Karpas-422 (cell line): ENCODE results near the gene NEDD4L. TPM values are rescaled to one million over a fixed set of nuclear protein-coding genes. Genes with fewer than 3 reads are reported as not detected.
"Not testable (repeated sequence)": the region's sequence is repeated elsewhere in the genome, so short reads cannot be mapped to it uniquely, and the experiment has no call there.

Experiments
- DNase-seq: peaks from one replicate; pipeline ENCODE4 v3.0.0-alpha.2; 2015
- H2AFZ ChIP-seq: fragments of 200-600 bp; sonication (generic); 2 replicates; pipeline ENCODE4 v1.6.1; 2014; ENCODE audit warnings: antibody characterized with exemption, low read length, mixed read lengths
- H3K27ac ChIP-seq: fragments of 200-600 bp; sonication (generic); 2 replicates; pipeline ENCODE4 v1.5.1; 2014; ENCODE audit warnings: mild to moderate bottlenecking, low read length, moderate library complexity
- H3K27me3 ChIP-seq: fragments of 200-600 bp; sonication (generic); 2 replicates; pipeline ENCODE4 v1.6.1; 2014; ENCODE audit warnings: low read length, mixed read lengths
- H3K36me3 ChIP-seq: fragments of 200-600 bp; sonication (generic); 2 replicates; pipeline ENCODE4 v1.6.1; 2014; ENCODE audit warnings: low read length, mixed read lengths; ENCODE audit not compliant: insufficient read depth
- H3K4me1 ChIP-seq: fragments of 200-600 bp; sonication (generic); 2 replicates; pipeline ENCODE4 v1.6.1; 2014; ENCODE audit warnings: mild to moderate bottlenecking, low read length, mixed read lengths
- H3K4me2 ChIP-seq: fragments of 200-600 bp; sonication (generic); 2 replicates; pipeline ENCODE4 v1.6.1; 2014; ENCODE audit warnings: low read length, low read depth, mild to moderate bottlenecking; ENCODE audit not compliant: poor library complexity, severe bottlenecking
- H3K4me3 ChIP-seq: fragments of 200-600 bp; sonication (generic); 2 replicates; pipeline ENCODE4 v1.5.1; 2014; ENCODE audit warnings: mild to moderate bottlenecking, antibody characterized with exemption, low read length, mixed read lengths
- H3K79me2 ChIP-seq: fragments of 200-600 bp; sonication (generic); 2 replicates; pipeline ENCODE4 v1.6.1; 2014; ENCODE audit warnings: mild to moderate bottlenecking, low read length, mixed read lengths
- H3K9ac ChIP-seq: fragments of 200-600 bp; sonication (generic); 2 replicates; pipeline ENCODE4 v1.6.0; 2014; ENCODE audit warnings: low read length
- H3K9me2 ChIP-seq: fragments of 200-600 bp; sonication (generic), shearing (Covaris generic); replicated peaks from 2 replicates; pipeline ENCODE4 v1.6.0; 2014; ENCODE audit warnings: mild to moderate bottlenecking, low read length, moderate library complexity; ENCODE audit not compliant: insufficient read depth
- H3K9me3 ChIP-seq: fragments of 300-700, 200-600 bp; sonication (generic); 2 replicates; pipeline ENCODE4 v1.6.1; 2014; ENCODE audit warnings: low read length, mixed read lengths
- H4K20me1 ChIP-seq: fragments of 200-600 bp; sonication (generic); 2 replicates; pipeline ENCODE4 v1.6.1; 2014; ENCODE audit warnings: mild to moderate bottlenecking, antibody characterized with exemption, low read length, low read depth; ENCODE audit not compliant: insufficient read depth
- total RNA-seq: library from RNA; depleted of rRNA; stranded (reverse); fragments of >200 nt; shearing (Covaris generic); gene quantifications from 2 replicates; pipeline ENCODE4 v1.2.3, GENCODE V29; 2014; ENCODE audit warnings: low replicate concordance

NEDD4L gene
- total RNA-seq, 1 experiment from 2014 or later, result 17.1 TPM

DNA sequence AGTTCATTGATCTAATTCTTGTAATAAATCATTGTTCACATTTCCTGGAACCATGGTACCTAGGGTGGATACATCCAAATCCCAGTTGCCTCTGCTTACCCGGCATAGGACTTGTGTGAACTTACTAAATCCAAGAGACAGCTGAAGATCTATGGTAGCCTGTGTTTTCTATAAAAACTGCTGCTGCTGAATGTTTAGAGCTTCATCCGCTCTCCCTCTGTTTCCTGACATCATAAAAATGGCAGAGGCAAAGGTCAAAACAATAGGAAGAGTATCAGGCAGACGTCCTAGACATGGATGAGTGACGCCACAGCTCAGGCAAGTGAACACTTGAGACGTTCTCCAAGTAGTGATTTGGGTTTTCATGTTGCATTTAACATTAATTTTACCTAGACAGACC, 326.6 kb downstream of the NEDD4L start:
- Histone ChIP-seq H3K27ac (no peak overlapping the region), H3K4me2 (no peak overlapping the region), H3K79me2 (no peaks in the 10 kb centered on the region), H3K36me3 (no peaks in the 10 kb centered on the region), H3K4me3 (no peak overlapping the region), H3K9me3 (no peaks in the 10 kb centered on the region), H2AFZ (no peak overlapping the region), H3K9ac (no peak overlapping the region), H4K20me1 (no peaks in the 10 kb centered on the region), H3K4me1 (no peaks in the 10 kb centered on the region), H3K27me3 (no peaks in the 10 kb centered on the region), H3K9me2 (no peaks in the 10 kb centered on the region)
- no peak for DNase-seq

GRCh38 chr18:58373481-58373880, 329.5 kb downstream of the NEDD4L start:
- Histone ChIP-seq H3K79me2 (no peaks in the 10 kb centered on the region), H3K4me2 (no peak overlapping the region), H3K4me3 (no peak overlapping the region), H3K27me3 (no peaks in the 10 kb centered on the region), H3K9me2 (no peaks in the 10 kb centered on the region), H3K4me1 (no peaks in the 10 kb centered on the region), H4K20me1 (no peaks in the 10 kb centered on the region), H3K9me3 (no peaks in the 10 kb centered on the region), H3K9ac (no peak overlapping the region), H2AFZ (no peak overlapping the region), H3K36me3 (no peaks in the 10 kb centered on the region), H3K27ac (no peak overlapping the region)
- DNase-seq, result no peak

DNA sequence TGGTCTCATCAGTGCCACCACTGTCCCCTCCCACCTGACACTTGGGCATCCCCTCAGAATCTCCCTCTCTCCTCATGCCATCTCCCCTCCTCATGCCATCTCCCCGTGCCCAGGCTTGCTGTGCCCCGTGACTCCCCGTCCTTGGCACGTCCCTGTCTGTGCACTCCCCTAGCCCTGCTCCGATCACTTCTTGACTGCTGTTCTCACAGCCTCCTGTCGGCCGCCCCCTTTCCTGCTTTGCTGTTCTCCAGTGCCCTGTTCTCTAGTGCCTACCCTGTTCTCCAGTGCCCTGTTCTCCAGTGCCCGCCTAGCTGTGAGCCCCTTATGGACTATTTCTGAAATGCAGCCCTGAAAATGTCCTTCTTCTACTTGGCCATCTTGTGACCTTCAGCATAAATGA, 331.0 kb downstream of the NEDD4L start:
- Histone ChIP-seq H3K4me3 (no peak overlapping the region), H3K36me3 (no peaks in the 10 kb centered on the region), H3K4me2 (no peak overlapping the region), H2AFZ (no peak overlapping the region), H3K27ac (no peak overlapping the region), H4K20me1 (no peaks in the 10 kb centered on the region), H3K9me2 (no peaks in the 10 kb centered on the region), H3K79me2 (no peaks in the 10 kb centered on the region), H3K27me3 (no peaks in the 10 kb centered on the region), H3K9me3 (no peaks in the 10 kb centered on the region), H3K4me1 (no peaks in the 10 kb centered on the region), H3K9ac (no peak overlapping the region)
- no peak for DNase-seq

DNA sequence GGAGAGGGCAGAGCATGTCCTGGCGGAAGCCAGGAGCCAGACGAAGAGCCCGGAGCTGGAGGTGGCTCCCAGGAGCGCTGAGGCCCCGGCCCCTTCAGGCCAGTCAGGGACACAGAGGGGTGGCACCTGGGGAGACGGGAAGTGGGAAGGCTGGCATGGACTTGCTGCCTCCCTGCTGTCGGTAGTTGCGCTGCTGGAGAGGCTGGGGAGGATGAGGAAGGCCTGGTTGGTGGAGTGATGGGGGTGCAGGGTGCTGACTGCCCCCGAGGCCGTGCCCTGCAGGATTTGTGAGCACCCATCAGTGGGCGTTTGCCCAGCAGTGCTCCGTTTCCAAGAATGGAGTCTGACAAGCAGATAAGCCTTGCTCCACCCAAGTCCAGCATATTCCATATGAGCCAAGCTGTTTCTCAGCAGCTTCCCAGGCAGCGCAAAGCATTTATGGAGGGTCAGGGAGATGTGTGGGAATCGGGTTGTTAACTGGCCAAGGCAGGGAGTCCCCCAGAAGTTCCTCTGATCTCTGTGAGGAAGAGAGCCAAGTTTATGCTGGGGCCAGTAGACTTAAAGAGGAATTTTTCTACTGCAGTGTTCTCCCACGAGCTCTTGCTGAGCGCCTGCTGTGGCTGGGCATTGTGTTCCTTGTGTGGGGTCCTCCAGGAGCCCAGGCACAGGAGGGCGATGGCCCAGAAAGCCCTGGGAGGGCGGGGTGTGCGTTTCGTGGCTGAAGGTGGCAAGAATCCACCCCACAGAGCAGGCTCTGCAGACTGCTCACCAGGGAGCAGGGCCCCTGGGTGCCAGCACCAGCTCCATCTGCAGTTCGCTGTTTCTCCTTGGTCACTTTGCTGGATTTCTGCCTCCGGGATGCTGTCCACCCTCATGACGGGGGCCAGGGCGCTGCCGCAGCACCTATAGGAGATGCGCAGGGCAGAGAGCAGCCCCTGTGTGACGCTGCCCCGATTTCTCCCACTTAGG, 334.7 kb downstream of the NEDD4L start:
- Histone ChIP-seq H3K4me3 (no peak overlapping the region), H3K27ac (no peak overlapping the region), H3K36me3 (no peaks in the 10 kb centered on the region), H3K4me2 (no peak overlapping the region), H3K9me3 (no peaks in the 10 kb centered on the region), H3K27me3 (no peaks in the 10 kb centered on the region), H3K9me2 (no peaks in the 10 kb centered on the region), H2AFZ (no peak overlapping the region), H3K4me1 (no peaks in the 10 kb centered on the region), H3K9ac (no peak overlapping the region), H3K79me2 (no peaks in the 10 kb centered on the region), H4K20me1 (no peaks in the 10 kb centered on the region)
- DNase-seq, result no peak

GRCh38 chr18:58379443-58379842, 335.4 kb downstream of the NEDD4L start:
- Histone ChIP-seq H3K9ac (no peak overlapping the region), H3K36me3 (no peaks in the 10 kb centered on the region), H3K9me2 (no peaks in the 10 kb centered on the region), H4K20me1 (no peaks in the 10 kb centered on the region), H3K27me3 (no peaks in the 10 kb centered on the region), H2AFZ (no peak overlapping the region), H3K4me2 (no peak overlapping the region), H3K4me1 (no peaks in the 10 kb centered on the region), H3K4me3 (no peak overlapping the region), H3K9me3 (no peaks in the 10 kb centered on the region), H3K27ac (no peak overlapping the region), H3K79me2 (no peaks in the 10 kb centered on the region)
- DNase-seq, result no peak

GRCh38 chr18:58380113-58380512, 336.1 kb downstream of the NEDD4L start:
- H3K36me3 ChIP-seq, H3K9ac ChIP-seq, H3K4me2 ChIP-seq, H3K27ac ChIP-seq, H3K79me2 ChIP-seq, H3K4me1 ChIP-seq, H2AFZ ChIP-seq, DNase-seq, H3K27me3 ChIP-seq, H3K9me2 ChIP-seq, H4K20me1 ChIP-seq, H3K4me3 ChIP-seq, H3K9me3 ChIP-seq: not testable (repeated sequence)

- H4K20me1 ChIP-seq, result no peaks in the 10 kb centered on the region
- H3K4me1 ChIP-seq, result no peaks in the 10 kb centered on the region
- no peaks in the 10 kb centered on the region for H3K27me3 ChIP-seq
- H3K9me2 ChIP-seq, result no peaks in the 10 kb centered on the region
- no peak overlapping the region for H3K27ac ChIP-seq
- DNase-seq, result no peak
- no peak overlapping the region for H2AFZ ChIP-seq
- H3K4me2 ChIP-seq, result no peak overlapping the region
- H3K79me2 ChIP-seq, result no peaks in the 10 kb centered on the region
- H3K9me3 ChIP-seq, result no peaks in the 10 kb centered on the region
- no peak overlapping the region for H3K4me3 ChIP-seq
- no peak overlapping the region for H3K9ac ChIP-seq
- H3K36me3 ChIP-seq, result no peaks in the 10 kb centered on the region
Measured at GRCh38 chr18:58381676-58382411, 337.8 kb downstream of the NEDD4L start.

- no peaks in the 10 kb centered on the region for H3K36me3 ChIP-seq
Measured at GRCh38 chr18:58382446-58382845, 338.4 kb downstream of the NEDD4L start.

More at GRCh38 chr18:58382446-58382845, 338.4 kb downstream of the NEDD4L start:
- no peaks in the 10 kb centered on the region for H3K27me3 ChIP-seq
- no peak overlapping the region for H3K4me3 ChIP-seq
- no peak for DNase-seq
- no peaks in the 10 kb centered on the region for H3K9me3 ChIP-seq
- no peak overlapping the region for H3K27ac ChIP-seq
- H3K4me2 ChIP-seq, result no peak overlapping the region
- H4K20me1 ChIP-seq, result no peaks in the 10 kb centered on the region
- no peak overlapping the region for H2AFZ ChIP-seq
- H3K4me1 ChIP-seq, result no peaks in the 10 kb centered on the region
- H3K9ac ChIP-seq, result no peak overlapping the region
- H3K79me2 ChIP-seq, result no peaks in the 10 kb centered on the region
- no peaks in the 10 kb centered on the region for H3K9me2 ChIP-seq
